ENCODE measurements around the gene RBM6.

- TF ChIP-seq POLR2A (IDR thresholded peaks at IDR 0.05) (no peak), POLR2AphosphoS5 (IDR thresholded peaks at IDR 0.05) (no peak)
- TF ChIP-seq, protein P1, sequence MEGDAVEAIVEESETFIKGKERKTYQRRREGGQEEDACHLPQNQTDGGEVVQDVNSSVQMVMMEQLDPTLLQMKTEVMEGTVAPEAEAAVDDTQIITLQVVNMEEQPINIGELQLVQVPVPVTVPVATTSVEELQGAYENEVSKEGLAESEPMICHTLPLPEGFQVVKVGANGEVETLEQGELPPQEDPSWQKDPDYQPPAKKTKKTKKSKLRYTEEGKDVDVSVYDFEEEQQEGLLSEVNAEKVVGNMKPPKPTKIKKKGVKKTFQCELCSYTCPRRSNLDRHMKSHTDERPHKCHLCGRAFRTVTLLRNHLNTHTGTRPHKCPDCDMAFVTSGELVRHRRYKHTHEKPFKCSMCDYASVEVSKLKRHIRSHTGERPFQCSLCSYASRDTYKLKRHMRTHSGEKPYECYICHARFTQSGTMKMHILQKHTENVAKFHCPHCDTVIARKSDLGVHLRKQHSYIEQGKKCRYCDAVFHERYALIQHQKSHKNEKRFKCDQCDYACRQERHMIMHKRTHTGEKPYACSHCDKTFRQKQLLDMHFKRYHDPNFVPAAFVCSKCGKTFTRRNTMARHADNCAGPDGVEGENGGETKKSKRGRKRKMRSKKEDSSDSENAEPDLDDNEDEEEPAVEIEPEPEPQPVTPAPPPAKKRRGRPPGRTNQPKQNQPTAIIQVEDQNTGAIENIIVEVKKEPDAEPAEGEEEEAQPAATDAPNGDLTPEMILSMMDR (IDR thresholded peaks at IDR 0.05) = no peak
Observed at GRCh38 chr3:49966233-49966942, 26.4 kb downstream of the RBM6 start.
